OCI-M1 (cell line): ENCODE data around the gene PCDHB11.
"Not testable (repeated sequence)": the region's sequence is repeated elsewhere in the genome, so short reads cannot be mapped to it uniquely, and the experiment has no call there.

ENCODE experiments used
- DNase-seq: peaks from one replicate; lab custom pipeline; 2025; lab: John Stamatoyannopoulos, UW

PCDHB11 gene

DNA sequence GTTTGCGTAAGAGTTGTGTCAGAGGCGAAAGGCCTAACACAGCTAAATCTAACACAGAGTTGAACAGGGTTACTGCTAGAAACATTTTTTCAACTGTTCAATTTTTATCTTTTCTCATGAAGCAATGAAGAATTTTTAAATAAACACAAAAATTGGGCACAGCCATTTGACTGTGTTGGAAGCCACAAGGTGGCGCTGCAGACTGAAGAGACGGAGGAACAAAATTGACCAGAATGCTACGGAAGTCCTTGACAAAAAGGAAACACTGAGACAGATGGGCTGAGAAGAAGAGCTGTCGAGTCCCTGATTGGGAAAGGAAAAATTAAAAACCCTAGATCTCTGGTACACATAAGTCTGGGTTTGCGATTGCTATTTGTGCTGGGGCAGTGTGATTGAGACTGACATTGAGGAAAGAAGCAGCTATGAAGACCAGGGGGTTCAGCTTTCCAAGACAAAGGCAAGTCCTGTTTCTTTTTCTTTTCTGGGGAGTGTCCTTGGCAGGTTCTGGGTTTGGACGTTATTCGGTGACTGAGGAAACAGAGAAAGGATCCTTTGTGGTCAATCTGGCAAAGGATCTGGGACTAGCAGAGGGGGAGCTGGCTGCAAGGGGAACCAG lies 12.4 kb upstream of the PCDHB11 start, which contains the start of gene PCDHB9:
Gene PCDHB9, plus strand, starts transcription at position 265 of the 616 bp plus-strand sequence. Its CDS starts 158 bp downstream, at position 423.
- DNase-seq, result peak; percentile 67

DNA sequence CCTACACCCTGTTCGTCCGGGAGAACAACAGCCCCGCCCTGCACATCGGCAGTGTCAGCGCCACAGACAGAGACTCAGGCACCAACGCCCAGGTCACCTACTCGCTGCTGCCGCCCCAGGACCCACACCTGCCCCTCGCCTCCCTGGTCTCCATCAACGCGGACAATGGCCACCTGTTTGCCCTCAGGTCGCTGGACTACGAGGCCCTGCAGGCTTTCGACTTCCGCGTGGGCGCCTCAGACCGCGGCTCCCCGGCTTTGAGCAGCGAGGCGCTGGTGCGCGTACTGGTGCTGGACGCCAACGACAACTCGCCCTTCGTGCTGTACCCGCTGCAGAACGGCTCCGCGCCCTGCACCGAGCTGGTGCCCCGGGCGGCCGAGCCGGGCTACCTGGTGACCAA lies 10.7 kb upstream of the PCDHB11 start:
- not testable (repeated sequence) for DNase-seq

- not testable (repeated sequence) for DNase-seq
Measured at GRCh38 chr5:141189131-141189530, 10.3 kb upstream of the PCDHB11 start.

DNA sequence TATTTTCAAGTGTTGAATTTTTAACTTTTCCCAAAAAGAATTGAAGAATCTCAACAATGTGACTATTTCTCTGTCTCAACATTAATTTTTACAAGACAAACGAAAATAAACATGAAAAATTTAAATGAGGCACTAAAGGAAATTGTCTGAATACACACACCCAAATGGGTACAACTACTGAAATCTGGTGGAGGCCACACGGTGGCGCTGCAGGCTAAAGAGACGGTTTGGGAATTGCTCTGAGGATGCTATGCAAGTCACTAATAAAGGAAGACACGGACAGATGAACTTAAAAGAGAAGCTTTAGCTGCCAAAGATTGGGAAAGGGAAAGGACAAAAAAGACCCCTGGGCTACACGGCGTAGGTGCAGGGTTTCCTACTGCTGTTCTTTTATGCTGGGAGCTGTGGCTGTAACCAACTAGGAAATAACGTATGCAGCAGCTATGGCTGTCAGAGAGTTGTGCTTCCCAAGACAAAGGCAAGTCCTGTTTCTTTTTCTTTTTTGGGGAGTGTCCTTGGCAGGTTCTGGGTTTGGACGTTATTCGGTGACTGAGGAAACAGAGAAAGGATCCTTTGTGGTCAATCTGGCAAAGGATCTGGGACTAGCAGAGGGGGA lies 7.2 kb upstream of the PCDHB11 start, which contains the start of gene PCDHB10:
Gene PCDHB10, plus strand, starts transcription at position 244 of the 616 bp plus-strand sequence. Its CDS starts 200 bp downstream, at position 444.
- DNase-seq, result peak; percentile 68

DNA sequence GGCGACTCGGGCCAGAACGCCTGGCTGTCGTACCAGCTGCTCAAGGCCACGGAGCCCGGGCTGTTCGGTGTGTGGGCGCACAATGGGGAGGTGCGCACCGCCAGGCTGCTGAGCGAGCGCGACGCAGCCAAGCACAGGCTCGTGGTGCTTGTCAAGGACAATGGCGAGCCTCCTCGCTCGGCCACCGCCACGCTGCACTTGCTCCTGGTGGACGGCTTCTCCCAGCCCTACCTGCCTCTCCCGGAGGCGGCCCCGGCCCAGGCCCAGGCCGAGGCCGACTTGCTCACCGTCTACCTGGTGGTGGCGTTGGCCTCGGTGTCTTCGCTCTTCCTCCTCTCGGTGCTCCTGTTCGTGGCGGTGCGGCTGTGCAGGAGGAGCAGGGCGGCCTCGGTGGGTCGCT lies 5.1 kb upstream of the PCDHB11 start:
- DNase-seq, result not testable (repeated sequence)

- no peak for DNase-seq
Measured at GRCh38 chr5:141196363-141196762, 3.1 kb upstream of the PCDHB11 start.

- DNase-seq, result not testable (repeated sequence)
Measured at GRCh38 chr5:141201126-141201525, 1.7 kb downstream of the PCDHB11 start.

GRCh38 chr5:141201646-141202045 lies 2.2 kb downstream of the PCDHB11 start:
- DNase-seq, result not testable (repeated sequence)

DNA sequence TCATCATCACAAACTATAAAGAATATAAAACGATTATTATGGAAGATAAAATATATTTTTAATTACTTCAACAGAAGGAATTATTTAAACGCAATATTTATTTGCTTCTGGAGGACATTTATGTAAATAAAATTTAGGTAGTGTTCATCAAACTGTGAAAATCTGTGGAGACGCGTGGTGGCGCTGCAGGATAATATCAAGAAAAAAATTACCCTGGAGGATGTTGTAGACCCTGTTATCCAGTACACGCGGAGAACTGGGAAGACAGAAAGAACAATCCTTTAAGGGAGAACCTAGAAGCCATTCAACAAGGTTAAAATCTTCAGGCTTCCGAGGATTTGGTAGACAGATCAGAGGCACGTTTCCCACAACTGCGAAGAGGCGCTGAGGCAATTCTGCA lies 9.1 kb downstream of the PCDHB11 start, which contains the start of gene PCDHB12:
Gene PCDHB12, plus strand, starts transcription at position 242 of the 400 bp plus-strand sequence. CDS start 189 bp downstream, outside the sequence.
- peak; percentile 41 for DNase-seq

DNA sequence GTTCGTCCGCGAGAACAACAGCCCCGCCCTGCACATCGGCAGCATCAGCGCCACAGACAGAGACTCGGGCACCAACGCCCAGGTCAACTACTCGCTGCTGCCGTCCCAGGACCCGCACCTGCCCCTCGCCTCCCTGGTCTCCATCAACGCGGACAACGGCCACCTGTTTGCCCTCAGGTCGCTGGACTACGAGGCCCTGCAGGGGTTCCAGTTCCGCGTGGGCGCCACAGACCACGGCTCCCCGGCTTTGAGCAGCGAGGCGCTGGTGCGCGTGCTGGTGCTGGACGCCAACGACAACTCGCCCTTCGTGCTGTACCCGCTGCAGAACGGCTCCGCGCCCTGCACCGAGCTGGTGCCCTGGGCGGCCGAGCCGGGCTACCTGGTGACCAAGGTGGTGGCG lies 10.9 kb downstream of the PCDHB11 start:
- DNase-seq, result not testable (repeated sequence)

- not testable (repeated sequence) for DNase-seq
Measured at GRCh38 chr5:141210849-141211248, 11.4 kb downstream of the PCDHB11 start.

DNA sequence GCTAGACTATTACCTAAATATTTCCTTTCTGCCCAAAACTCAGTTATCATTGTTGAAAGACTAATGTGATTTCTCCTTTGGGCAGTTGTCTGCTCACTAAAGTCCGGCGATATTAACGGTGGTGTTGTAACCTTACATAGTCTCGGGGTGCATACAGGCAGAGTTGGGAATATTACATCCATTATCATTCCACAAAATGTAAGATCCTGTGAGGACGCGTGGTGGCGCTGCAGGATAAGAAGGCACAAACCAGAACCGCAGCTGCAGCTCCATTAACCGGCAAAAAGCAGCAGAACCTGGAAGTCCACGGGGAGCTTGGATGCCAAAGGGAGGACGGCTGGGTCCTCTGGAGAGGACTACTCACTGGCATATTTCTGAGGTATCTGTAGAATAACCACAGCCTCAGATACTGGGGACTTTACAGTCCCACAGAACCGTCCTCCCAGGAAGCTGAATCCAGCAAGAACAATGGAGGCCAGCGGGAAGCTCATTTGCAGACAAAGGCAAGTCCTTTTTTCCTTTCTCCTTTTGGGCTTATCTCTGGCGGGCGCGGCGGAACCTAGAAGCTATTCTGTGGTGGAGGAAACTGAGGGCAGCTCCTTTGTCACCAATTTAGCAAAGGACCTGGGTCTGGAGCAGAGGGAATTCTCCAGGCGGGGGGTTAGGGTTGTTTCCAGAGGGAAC lies 14.4 kb downstream of the PCDHB11 start, which contains the start of gene PCDHB13:
Gene PCDHB13, plus strand, starts transcription at position 264 of the 684 bp plus-strand sequence. Its CDS starts 205 bp downstream, at position 469.
- peak; percentile 47 for DNase-seq

DNA sequence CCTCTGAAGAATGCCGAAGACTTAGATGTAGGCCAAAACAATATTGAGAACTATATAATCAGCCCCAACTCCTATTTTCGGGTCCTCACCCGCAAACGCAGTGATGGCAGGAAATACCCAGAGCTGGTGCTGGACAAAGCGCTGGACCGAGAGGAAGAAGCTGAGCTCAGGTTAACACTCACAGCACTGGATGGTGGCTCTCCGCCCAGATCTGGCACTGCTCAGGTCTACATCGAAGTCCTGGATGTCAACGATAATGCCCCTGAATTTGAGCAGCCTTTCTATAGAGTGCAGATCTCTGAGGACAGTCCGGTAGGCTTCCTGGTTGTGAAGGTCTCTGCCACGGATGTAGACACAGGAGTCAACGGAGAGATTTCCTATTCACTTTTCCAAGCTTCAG lies 15.2 kb downstream of the PCDHB11 start:
- not testable (repeated sequence) for DNase-seq

DNA sequence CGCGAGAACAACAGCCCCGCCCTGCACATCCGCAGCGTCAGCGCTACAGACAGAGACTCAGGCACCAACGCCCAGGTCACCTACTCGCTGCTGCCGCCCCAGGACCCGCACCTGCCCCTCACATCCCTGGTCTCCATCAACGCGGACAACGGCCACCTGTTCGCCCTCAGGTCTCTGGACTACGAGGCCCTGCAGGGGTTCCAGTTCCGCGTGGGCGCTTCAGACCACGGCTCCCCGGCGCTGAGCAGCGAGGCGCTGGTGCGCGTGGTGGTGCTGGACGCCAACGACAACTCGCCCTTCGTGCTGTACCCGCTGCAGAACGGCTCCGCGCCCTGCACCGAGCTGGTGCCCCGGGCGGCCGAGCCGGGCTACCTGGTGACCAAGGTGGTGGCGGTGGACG lies 16.1 kb downstream of the PCDHB11 start:
- not testable (repeated sequence) for DNase-seq

GRCh38 chr5:141216035-141216434 lies 16.6 kb downstream of the PCDHB11 start:
- DNase-seq, result not testable (repeated sequence)

- DNase-seq, result peak; percentile 72
Measured at GRCh38 chr5:141223112-141223783, 23.8 kb downstream of the PCDHB11 start, which contains the start of gene PCDHB14. Gene PCDHB14 (plus strand): TSS chr5:141223343. CDS start chr5:141223506, 163 bp downstream.

- DNase-seq, result not testable (repeated sequence)
Measured at GRCh38 chr5:141224844-141225243, 25.4 kb downstream of the PCDHB11 start.

- not testable (repeated sequence) for DNase-seq
Measured at GRCh38 chr5:141225421-141225820, 26.0 kb downstream of the PCDHB11 start.

DNA sequence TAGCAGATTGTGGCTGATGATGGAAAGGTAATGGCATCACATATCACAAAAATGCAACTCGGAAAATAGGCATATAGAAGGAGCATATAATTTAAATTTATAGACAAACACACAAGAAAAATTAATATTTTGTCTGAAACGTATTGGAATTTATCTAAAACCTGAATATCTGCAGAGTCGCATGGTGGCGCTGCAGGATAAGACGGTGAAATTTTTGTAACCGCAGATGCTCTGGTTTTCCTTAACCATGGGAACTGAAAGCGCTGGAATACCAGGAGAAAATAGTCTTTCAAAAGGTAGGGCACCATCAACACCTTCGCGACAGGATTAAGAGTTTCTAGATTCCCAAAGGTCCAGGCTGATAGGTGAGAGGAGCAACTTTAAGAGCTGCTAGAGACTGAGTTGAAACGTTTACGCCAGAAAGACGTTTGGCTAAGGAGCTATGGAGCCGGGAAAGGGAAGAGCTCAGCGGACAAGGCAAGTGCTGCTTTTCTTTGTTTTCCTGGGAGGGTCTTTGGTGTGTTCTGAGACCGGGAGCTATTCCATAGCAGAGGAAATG lies 34.8 kb downstream of the PCDHB11 start:
- peak; percentile 8 for DNase-seq

GRCh38 chr5:141235922-141236321 lies 36.5 kb downstream of the PCDHB11 start:
- not testable (repeated sequence) for DNase-seq
